Measurements from ENCODE around the gene ABI1. TPM values are rescaled to one million over a fixed set of nuclear protein-coding genes. Genes with fewer than 3 reads are reported as not detected.

The ABI1 gene
- total and polyA plus RNA-seq, 9 of the 15 experiments (the other 6 are each of a cell fraction or from before 2014, with no cell fraction given) = 22.1 to 52.3 (median 39.0) TPM

DNA sequence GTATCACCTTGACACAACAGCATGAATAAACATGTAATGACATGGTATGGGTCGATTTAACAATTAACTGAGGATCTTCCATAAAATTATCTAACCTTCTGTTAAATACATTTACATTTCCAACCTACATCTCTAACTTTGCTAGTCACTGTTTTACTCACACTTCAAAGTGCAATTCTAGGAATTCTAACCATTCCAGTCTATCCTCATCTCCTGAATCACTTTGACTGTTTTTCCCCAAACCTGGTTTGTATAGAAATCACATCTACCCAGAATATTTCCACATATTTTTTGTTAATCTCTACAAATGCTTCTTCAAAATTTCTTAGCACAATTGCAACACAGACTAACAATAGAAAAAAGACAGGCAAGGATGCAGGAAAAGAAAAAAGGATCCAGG is 6.2 kb downstream of the ABI1 start (continued):
- TF ChIP-seq NCOA1 (IDR thresholded peaks at IDR 0.05; ENCODE audit: low read depth) (no peak), MEF2A (IDR thresholded peaks at IDR 0.05; ENCODE audit: control insufficient read depth, low read depth, low read length) (no peak)

DNA sequence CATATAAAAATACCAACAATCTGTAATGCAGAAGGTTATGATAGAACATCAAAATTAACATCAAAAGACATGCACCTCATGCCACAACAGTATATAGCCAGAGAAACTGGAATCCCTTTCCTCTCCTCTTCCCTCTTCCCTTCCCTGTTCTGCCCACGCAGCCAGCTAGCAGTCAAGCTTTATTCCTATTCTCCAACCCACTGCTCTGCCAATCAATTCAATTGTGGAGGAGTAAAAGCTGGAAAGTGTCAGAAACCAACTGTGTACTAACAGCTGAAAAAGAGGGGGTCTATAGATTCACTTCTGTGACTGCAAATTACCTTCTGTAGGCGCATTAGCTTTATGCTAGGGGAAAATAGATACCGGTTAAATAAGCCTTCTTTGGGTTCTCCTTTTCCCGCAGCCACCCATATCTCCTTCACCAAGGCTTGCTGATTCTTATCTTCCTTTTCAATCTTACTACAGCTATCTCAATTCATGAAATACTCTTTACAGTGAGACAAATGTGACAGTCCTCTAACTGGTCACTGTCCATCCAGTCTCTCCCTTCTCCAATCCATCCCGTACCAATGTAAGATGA is 16.3 kb downstream of the ABI1 start:
- 18% methylated on average over 5 of the region's 5 CpGs for WGBS (ENCODE audit: insufficient coverage, low coverage, missing lambda C conversion rate)
- Histone ChIP-seq H3K9ac (ENCODE audit: insufficient read depth in 1 of 2, low read depth in 2 of 2, low read length in 2 of 2) (no peak overlapping the region), H4K20me1 (replicated peaks; ENCODE audit: control insufficient read depth, insufficient read depth, low read length) (peaks cover 8% of the 10 kb centered on the region), H3K27ac (ENCODE audit: extremely low read depth, low read depth, low read length) (no peak overlapping the region), H3K4me1 (replicated peaks in 1 of 2; ENCODE audit: control insufficient read depth in 2 of 2, insufficient read depth in 2 of 2, low read length in 2 of 2) (peaks cover 0 to 11% of the 10 kb centered on the region in 2 experiments; a peak in 3 of 5 replicates), H3K9me3 (replicated peaks; ENCODE audit: control insufficient read depth, insufficient read depth, low read depth, low read length) (no peaks in the 10 kb centered on the region), H3K36me3 (ENCODE audit: control insufficient read depth, insufficient read depth, low read length) (no peaks in the 10 kb centered on the region), H3K4me3 (no peak overlapping the region), H3K27me3 (ENCODE audit: control insufficient read depth in 2 of 2, insufficient read depth in 2 of 2, low read length in 2 of 2) (no peaks in the 10 kb centered on the region), H3K79me2 (ENCODE audit: control insufficient read depth, insufficient read depth, low read length) (peaks cover 71% of the 10 kb centered on the region), H3K9me1 (ENCODE audit: control insufficient read depth, insufficient read depth, low read length) (no peaks in the 10 kb centered on the region), H3K4me2 (ENCODE audit: insufficient read depth, low read length) (peak overlapping the region; percentile 14; the same call in 1 of the 2 replicates), H2AFZ (ENCODE audit: low read depth, low read length) (no peak overlapping the region)
- no TSS peak for BruUV-seq (replicated peaks)
- TF ChIP-seq ZNF197 (CRISPR knock-in tag; IDR thresholded peaks at IDR 0.05; ENCODE audit: low read depth) (no peak), GATAD2A (IDR thresholded peaks at IDR 0.05) (no peak)
- TF ChIP-seq, protein P1, sequence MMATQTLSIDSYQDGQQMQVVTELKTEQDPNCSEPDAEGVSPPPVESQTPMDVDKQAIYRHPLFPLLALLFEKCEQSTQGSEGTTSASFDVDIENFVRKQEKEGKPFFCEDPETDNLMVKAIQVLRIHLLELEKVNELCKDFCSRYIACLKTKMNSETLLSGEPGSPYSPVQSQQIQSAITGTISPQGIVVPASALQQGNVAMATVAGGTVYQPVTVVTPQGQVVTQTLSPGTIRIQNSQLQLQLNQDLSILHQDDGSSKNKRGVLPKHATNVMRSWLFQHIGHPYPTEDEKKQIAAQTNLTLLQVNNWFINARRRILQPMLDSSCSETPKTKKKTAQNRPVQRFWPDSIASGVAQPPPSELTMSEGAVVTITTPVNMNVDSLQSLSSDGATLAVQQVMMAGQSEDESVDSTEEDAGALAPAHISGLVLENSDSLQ (IDR thresholded peaks at IDR 0.05) = 0 out of 2 replicates have a peak, but pooled peaks have one; percentile 4
- no peak for FAIRE-seq
- ChIA-PET POLR2A (interaction anchor here (0.6 to 0.7 kb wide), 2 partner anchors 31 to 33 kb away, joined by 3 read pairs; no protein-coding TSS in a partner anchor), CTCF (ENCODE audit: low intra/inter-chr PET ratio) (no interaction called here)
- DNase-seq (ENCODE audit: extremely low read depth in 1 of 4, low spot score in 3 of 4) = no peak
- ATAC-seq = peak; percentile 50
- in situ Hi-C loops (cut with MboI) = no loop called here
- intact Hi-C loops (cut with micrococcal nuclease) = no loop called here
